Upper lobe of left lung (tissue), 6 donors: ENCODE measurements around the gene R3HDM1. TPM values are rescaled to one million over a fixed set of nuclear protein-coding genes. Genes with fewer than 3 reads are reported as not detected.

ENCODE experiments used
- ATAC-seq, 2 donors: fragments of 200-7000 bp; cut with Tn5 transposase; one replicate each; pipeline ENCODE4 v1.9.1; 2022; ENCODE audit warnings: mild to moderate bottlenecking in 2 of 2, moderate library complexity in 2 of 2; ENCODE audit not compliant: low FRiP score in 2 of 2
- DNase-seq, 2 donors: peaks; one replicate each; pipeline ENCODE4 v3.0.0-alpha.2; 2019 to 2020
- H3K27ac ChIP-seq, 4 donors: fragments of 200-600 bp; sonication (generic); one replicate each; pipeline ENCODE4 v1.5.1; 2016 to 2019
- H3K27me3 ChIP-seq, 4 donors: fragments of 200-600 bp; sonication (generic); one replicate each; pipeline ENCODE4 v1.5.1; 2017 to 2019
- H3K36me3 ChIP-seq, 4 donors: fragments of 200-600 bp; sonication (generic); one replicate each; pipeline ENCODE4 v1.5.1; 2016 to 2019
- H3K4me1 ChIP-seq, 4 donors: fragments of 200-600 bp; sonication (generic); one replicate each; pipeline ENCODE4 v1.5.1; 2018 to 2019
- H3K4me3 ChIP-seq, 4 donors: fragments of 200-600 bp; sonication (generic); one replicate each; pipeline ENCODE4 v1.5.1; 2017 to 2019; ENCODE audit warnings: mild to moderate bottlenecking in 2 of 4, moderate library complexity in 1 of 4
- H3K9me3 ChIP-seq, 4 donors: fragments of 200-600 bp; sonication (generic); one replicate each; pipeline ENCODE4 v1.5.1; 2018 to 2019
- EP300 ChIP-seq, 4 donors: sonication (generic); formaldehyde crosslinking; IDR thresholded peaks; one replicate each; pipeline ENCODE4 v1.5.1; 2017; ENCODE audit warnings: antibody characterized with exemption in 4 of 4, control low read depth in 2 of 4
- POLR2A ChIP-seq, 4 donors: fragments of 450-650 bp; IDR thresholded peaks; one replicate each; pipeline ENCODE4 v1.5.1; 2016 to 2017; ENCODE audit warnings: antibody characterized with exemption in 4 of 4, mild to moderate bottlenecking in 2 of 4
- POLR2AphosphoS5 ChIP-seq, 2 donors: sonication (generic); formaldehyde crosslinking; IDR thresholded peaks; one replicate each; pipeline ENCODE4 v1.5.1; 2017; ENCODE audit warnings: antibody characterized with exemption in 2 of 2
- WGBS, 2 donors: methylation state at CpG; one replicate each; pipeline ENCODE4 v1.1.5; 2017 to 2018; 5-methylcytosine and 5-hydroxymethylcytosine counted together
- total RNA-seq, 6 donors: library from RNA; depleted of rRNA in 4 of 6; stranded (reverse); fragments of >200 nt in 4 of 6; gene quantifications; one replicate each; pipeline versions ENCODE4 v1.1.0 to v1.2.1, GENCODE V29; 2016 to 2021
- TF ChIP-seq, protein P1 (sequence below), 6 experiments: fragments of 450-650 bp in 4 of 6; fragments of 200-600 bp in 2 of 6; sonication (generic) in 2 of 6; IDR thresholded peaks; one replicate each; pipeline ENCODE4 v1.5.1; 2016 to 2019; ENCODE audit warnings: antibody characterized with exemption in 6 of 6
- donor health status: DM: no; HTN: no; CAD: no; lungs with moderate emphysema.
- donor health status: DM: no; HTN: yes; CAD: no; lungs with severe emphysema.

The R3HDM1 gene
- total RNA-seq, 6 donors from 2014 or later = 9.0 to 43.0 (median 16.2) TPM

DNA sequence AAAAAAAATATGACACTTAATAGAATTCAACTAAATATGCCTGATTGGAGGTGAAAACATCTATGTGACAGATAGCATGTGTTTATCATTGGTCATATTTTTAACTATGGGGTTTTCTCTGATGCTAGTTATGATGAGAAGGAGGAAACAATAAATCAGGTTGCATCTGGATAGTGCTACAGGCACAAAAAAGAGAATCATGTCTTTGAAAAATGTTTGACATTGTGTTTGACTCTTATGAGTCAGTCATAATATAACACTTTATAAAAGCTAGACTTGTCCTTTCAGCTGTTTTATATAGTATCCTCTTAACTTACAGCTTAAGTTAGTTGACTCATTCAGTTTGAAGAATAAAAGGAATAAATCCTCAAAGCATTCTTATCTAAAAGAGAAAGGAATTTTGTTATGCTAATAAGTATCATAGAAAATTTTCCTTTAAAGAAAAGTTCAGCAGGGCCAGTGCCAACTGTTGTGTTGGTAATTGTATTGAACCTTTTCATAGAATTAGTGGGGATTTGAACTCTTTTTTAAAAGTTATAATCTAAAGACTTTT is 131.9 kb downstream of the R3HDM1 start:
- no peak overlapping the region for H3K27ac ChIP-seq
- H3K4me3 ChIP-seq = no peak overlapping the region
- no peaks in the 10 kb centered on the region for H3K27me3 ChIP-seq
- peaks cover 0 to 2% (median 0%) of the 10 kb centered on the region in 4 donors for H3K4me1 ChIP-seq
- H3K36me3 ChIP-seq = peaks cover 0 to 16% (median 12%) of the 10 kb centered on the region in 4 donors
- ATAC-seq (no peak), DNase-seq (no peak)
- TF ChIP-seq EP300 (IDR thresholded peaks at IDR 0.05) (no peak), POLR2AphosphoS5 (IDR thresholded peaks at IDR 0.05) (no peak), POLR2A (IDR thresholded peaks at IDR 0.05) (no peak)
- TF ChIP-seq, protein P1, sequence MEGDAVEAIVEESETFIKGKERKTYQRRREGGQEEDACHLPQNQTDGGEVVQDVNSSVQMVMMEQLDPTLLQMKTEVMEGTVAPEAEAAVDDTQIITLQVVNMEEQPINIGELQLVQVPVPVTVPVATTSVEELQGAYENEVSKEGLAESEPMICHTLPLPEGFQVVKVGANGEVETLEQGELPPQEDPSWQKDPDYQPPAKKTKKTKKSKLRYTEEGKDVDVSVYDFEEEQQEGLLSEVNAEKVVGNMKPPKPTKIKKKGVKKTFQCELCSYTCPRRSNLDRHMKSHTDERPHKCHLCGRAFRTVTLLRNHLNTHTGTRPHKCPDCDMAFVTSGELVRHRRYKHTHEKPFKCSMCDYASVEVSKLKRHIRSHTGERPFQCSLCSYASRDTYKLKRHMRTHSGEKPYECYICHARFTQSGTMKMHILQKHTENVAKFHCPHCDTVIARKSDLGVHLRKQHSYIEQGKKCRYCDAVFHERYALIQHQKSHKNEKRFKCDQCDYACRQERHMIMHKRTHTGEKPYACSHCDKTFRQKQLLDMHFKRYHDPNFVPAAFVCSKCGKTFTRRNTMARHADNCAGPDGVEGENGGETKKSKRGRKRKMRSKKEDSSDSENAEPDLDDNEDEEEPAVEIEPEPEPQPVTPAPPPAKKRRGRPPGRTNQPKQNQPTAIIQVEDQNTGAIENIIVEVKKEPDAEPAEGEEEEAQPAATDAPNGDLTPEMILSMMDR (IDR thresholded peaks at IDR 0.05) = no peak
- no peaks in the 10 kb centered on the region for H3K9me3 ChIP-seq

DNA sequence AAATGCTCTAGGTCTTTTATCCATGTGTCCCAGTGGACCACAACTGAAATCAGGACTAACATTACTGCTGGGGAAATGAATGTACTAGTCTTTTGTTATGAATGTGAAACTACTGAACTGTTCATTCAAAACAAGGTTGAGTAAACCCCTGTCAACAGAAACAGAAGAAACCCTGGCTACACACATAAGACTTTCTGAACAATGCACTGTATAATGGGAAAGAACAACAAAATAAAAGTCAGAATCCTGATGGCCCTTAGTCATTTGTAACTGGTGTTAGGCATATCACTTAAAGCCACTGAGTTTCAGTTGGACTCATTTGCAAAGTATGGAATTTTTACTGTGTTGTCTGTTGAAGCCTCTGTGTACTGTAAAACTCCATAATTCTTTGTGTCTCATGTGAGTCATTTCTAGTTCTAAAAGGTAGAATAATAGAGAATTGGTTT is 133.4 kb downstream of the R3HDM1 start:
- H3K27me3 ChIP-seq = no peaks in the 10 kb centered on the region
- DNase-seq (no peak), ATAC-seq (no peak)
- no peak overlapping the region for H3K27ac ChIP-seq
- TF ChIP-seq POLR2A (IDR thresholded peaks at IDR 0.05) (no peak), POLR2AphosphoS5 (IDR thresholded peaks at IDR 0.05) (no peak), EP300 (IDR thresholded peaks at IDR 0.05) (no peak)
- TF ChIP-seq, protein P1 (IDR thresholded peaks at IDR 0.05) = no peak
- peaks cover 0 to 2% (median 0%) of the 10 kb centered on the region in 4 donors for H3K4me1 ChIP-seq
- H3K4me3 ChIP-seq = no peak overlapping the region
- H3K9me3 ChIP-seq = no peaks in the 10 kb centered on the region
- peaks cover 0 to 14% (median 11%) of the 10 kb centered on the region in 4 donors for H3K36me3 ChIP-seq

DNA sequence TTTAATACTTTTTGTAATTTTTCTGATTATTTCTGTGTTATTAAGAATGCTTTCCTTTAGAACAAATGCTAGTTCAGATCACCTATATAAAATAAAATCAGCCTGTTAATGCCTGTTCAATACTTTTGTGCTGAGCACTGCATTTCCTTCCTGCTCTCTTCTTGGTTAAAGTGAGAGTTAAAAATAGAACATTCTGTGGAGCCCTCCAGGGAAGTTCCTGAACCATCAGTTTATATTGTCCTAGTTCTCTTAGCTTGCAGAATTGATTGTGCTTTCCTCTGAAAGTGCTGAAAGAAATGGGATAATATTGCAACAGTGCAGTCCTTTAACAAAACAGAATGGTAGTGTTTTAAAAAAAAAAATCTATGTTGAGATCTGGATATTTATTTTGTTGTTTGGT is 135.8 kb downstream of the R3HDM1 start:
- Histone ChIP-seq H3K27ac (no peak overlapping the region), H3K36me3 (peaks cover 0 to 10% (median 3%) of the 10 kb centered on the region in 4 donors), H3K4me3 (no peak overlapping the region), H3K4me1 (peaks cover 0 to 2% (median 0%) of the 10 kb centered on the region in 4 donors), H3K9me3 (no peaks in the 10 kb centered on the region), H3K27me3 (no peaks in the 10 kb centered on the region)
- DNase-seq (no peak), ATAC-seq (no peak)
- TF ChIP-seq POLR2AphosphoS5 (IDR thresholded peaks at IDR 0.05) = no peak
- TF ChIP-seq, protein P1 (IDR thresholded peaks at IDR 0.05) = no peak
- no peak for TF ChIP-seq POLR2A (IDR thresholded peaks at IDR 0.05)
- TF ChIP-seq EP300 (IDR thresholded peaks at IDR 0.05) = no peak

DNA sequence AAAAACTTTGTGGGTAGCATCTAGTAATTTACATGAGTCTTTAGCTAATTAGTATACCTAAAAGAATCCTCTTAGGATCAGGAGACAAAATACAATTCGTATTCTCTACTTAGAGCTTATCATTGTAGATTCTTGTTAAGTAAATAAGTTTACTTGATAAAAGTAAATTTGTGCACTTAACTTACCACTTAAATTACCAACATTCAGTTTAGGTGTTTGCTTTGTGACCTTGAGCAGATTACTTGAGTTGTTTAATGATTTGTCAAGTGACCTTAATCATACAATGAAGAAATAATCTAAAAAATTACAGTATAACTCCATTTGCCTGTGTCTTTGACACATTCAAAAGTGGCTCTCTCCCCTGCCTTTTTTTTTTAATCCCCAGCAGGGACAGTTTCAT is 143.2 kb downstream of the R3HDM1 start:
- H3K4me1 ChIP-seq = no peaks in the 10 kb centered on the region
- no peak overlapping the region for H3K4me3 ChIP-seq
- ATAC-seq (no peak), DNase-seq (no peak)
- H3K27ac ChIP-seq = no peak overlapping the region
- no peaks in the 10 kb centered on the region for H3K9me3 ChIP-seq
- no peaks in the 10 kb centered on the region for H3K27me3 ChIP-seq
- 39 to 77% methylated on average over 1 of the region's 1 CpG for WGBS, 2 donors
- H3K36me3 ChIP-seq = peaks cover 0 to 25% (median 0%) of the 10 kb centered on the region in 4 donors
- TF ChIP-seq EP300 (IDR thresholded peaks at IDR 0.05) (no peak), POLR2AphosphoS5 (IDR thresholded peaks at IDR 0.05) (no peak), POLR2A (IDR thresholded peaks at IDR 0.05) (no peak)
- TF ChIP-seq, protein P1 (IDR thresholded peaks at IDR 0.05) = no peak

DNA sequence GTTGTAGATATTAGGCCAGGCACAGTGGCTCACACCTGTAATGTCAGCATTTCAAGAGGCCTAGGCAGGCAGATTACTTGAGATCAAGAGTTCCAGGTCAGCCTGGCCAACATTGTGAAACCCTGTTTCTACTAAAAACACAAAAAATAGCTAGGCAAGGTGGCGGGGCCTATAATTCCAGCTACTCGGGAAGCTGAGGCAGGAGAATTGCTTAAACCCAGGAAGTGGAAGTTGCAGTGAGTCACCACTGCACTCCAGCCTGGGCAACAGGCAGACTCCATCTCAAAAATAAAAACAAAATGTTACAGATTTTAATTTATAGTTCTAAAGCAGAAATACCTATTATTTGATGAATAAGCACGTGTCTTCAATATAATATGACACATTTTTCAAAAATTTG is 144.7 kb downstream of the R3HDM1 start:
- no peak overlapping the region for H3K4me3 ChIP-seq
- TF ChIP-seq POLR2AphosphoS5 (IDR thresholded peaks at IDR 0.05) = no peak
- TF ChIP-seq EP300 (IDR thresholded peaks at IDR 0.05) = no peak
- TF ChIP-seq POLR2A (IDR thresholded peaks at IDR 0.05) = no peak
- TF ChIP-seq, protein P1 (IDR thresholded peaks at IDR 0.05) = no peak
- no peaks in the 10 kb centered on the region for H3K27me3 ChIP-seq
- H3K4me1 ChIP-seq = no peaks in the 10 kb centered on the region
- H3K9me3 ChIP-seq = no peaks in the 10 kb centered on the region
- H3K27ac ChIP-seq = no peak overlapping the region
- DNase-seq = no peak
- H3K36me3 ChIP-seq = peaks cover 0 to 38% (median 4%) of the 10 kb centered on the region in 4 donors
- 71 to 75% methylated on average over 3 of the region's 3 CpGs for WGBS, 2 donors
- no peak for ATAC-seq
